Measurements from ENCODE around the gene ARHGAP8. TPM values are rescaled to one million over a fixed set of nuclear protein-coding genes. Genes with fewer than 3 reads are reported as not detected.
"Not testable (repeated sequence)": the region's sequence is repeated elsewhere in the genome, so short reads cannot be mapped to it uniquely, and the experiment has no call there.

The ARHGAP8 gene
- total RNA-seq, 1 donor from 2014 or later, result not detected

DNA sequence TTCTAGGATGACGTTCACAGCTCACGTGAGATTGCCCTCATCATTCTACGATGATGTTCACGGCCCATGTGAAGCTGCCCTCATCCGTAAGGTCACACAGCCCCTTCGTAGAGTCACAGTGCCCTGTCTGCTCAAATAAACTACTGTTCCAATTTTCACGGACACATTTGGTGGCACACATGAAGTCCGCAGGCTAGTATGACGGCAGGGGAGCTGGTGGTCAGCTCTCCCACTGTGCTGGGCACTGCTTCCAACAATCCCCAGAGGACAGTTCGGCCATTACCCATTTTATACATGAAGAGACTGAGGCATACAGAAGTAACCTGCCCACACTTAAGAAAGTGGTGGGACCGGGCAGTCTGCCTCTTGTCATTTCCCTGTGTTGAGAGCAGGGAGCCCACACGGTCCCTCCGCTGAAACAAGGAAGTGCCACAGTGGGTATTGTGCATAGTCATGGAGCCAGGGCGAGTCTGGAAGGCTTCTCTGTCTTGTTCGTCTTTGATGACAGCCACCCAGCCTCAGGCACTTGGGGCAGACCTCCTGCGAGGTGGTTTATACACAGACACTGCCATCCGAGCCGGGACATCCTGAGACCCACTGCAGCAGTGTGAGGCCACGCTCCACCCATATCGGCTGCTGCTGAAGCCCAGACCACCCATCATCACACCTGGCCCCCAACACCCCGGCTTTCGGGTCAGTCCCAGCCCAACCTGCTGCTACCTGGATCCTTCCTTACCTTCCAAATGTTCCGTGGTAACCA, 143.1 kb downstream of the ARHGAP8 start:
- no peaks in the 10 kb centered on the region for H3K36me3 ChIP-seq

DNA sequence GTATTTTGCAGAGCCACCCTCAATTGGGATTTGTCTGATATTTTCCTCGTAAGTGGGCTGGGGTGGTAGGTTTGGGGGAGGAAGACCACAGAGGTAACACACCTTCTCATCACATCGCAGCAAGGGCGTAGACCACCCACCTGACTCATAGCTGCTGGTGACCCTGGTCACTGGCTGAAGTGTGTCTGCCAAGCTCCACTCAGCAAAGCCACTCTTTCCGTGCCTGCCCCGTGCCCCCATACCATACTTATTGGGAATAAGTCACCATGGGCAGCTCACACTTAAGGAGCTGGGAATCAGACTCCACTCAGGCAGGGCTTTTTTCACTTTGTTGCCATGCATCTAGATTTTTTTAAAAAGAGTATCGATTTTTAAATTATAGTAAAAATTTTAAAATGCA, 145.9 kb downstream of the ARHGAP8 start:
- no peak for DNase-seq
- Histone ChIP-seq H3K4me1 (no peaks in the 10 kb centered on the region), H3K36me3 (peaks cover 7% of the 10 kb centered on the region), H3K4me3 (no peak overlapping the region), H3K9me3 (replicated peaks) (peaks cover 32% of the 10 kb centered on the region), H3K27me3 (ENCODE audit: low read depth) (peaks cover 14% of the 10 kb centered on the region), H3K27ac (replicated peaks) (no peak overlapping the region)
- TF ChIP-seq, protein P1, sequence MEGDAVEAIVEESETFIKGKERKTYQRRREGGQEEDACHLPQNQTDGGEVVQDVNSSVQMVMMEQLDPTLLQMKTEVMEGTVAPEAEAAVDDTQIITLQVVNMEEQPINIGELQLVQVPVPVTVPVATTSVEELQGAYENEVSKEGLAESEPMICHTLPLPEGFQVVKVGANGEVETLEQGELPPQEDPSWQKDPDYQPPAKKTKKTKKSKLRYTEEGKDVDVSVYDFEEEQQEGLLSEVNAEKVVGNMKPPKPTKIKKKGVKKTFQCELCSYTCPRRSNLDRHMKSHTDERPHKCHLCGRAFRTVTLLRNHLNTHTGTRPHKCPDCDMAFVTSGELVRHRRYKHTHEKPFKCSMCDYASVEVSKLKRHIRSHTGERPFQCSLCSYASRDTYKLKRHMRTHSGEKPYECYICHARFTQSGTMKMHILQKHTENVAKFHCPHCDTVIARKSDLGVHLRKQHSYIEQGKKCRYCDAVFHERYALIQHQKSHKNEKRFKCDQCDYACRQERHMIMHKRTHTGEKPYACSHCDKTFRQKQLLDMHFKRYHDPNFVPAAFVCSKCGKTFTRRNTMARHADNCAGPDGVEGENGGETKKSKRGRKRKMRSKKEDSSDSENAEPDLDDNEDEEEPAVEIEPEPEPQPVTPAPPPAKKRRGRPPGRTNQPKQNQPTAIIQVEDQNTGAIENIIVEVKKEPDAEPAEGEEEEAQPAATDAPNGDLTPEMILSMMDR (IDR thresholded peaks at IDR 0.05; ENCODE audit: borderline replicate concordance), result no peak
- intact Hi-C loops (cut with micrococcal nuclease), result no loop called here

More for the DNA sequence above, 143.1 kb downstream of the ARHGAP8 start:
- intact Hi-C loops (cut with micrococcal nuclease), result no loop called here
- H3K27ac ChIP-seq (replicated peaks), result no peak overlapping the region
- DNase-seq, result no peak
- H3K4me3 ChIP-seq, result no peak overlapping the region
- H3K4me1 ChIP-seq, result no peaks in the 10 kb centered on the region
- H3K9me3 ChIP-seq (replicated peaks), result peaks cover 8% of the 10 kb centered on the region
- TF ChIP-seq, protein P1 (IDR thresholded peaks at IDR 0.05; ENCODE audit: borderline replicate concordance), result no peak
- peaks cover 19% of the 10 kb centered on the region for H3K27me3 ChIP-seq (ENCODE audit: low read depth)

DNA sequence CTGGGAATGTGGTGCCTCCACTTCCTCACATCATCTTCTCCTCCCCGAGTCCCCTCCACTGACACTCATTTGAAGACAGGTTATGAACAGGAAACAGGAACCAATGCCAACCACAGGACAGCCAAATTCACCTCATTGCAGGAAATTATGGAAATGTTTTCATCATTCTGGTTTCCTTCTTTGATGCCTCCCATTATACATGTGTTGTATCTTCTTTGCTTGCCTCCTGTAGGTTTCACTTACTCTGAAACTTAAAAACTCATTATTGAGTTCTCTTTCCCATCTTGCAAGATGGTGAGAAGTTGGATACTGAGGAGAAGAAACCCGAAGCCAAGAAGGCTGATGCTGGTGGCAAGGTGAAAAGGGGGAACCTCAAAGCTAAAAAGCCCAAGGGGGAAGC, 148.9 kb downstream of the ARHGAP8 start:
- no peak for DNase-seq
- Histone ChIP-seq H3K27ac (replicated peaks) (no peak overlapping the region), H3K4me1 (no peaks in the 10 kb centered on the region), H3K9me3 (replicated peaks) (peaks cover 32% of the 10 kb centered on the region), H3K27me3 (ENCODE audit: low read depth) (peaks cover 9% of the 10 kb centered on the region), H3K36me3 (peaks cover 7% of the 10 kb centered on the region), H3K4me3 (no peak overlapping the region)
- TF ChIP-seq, protein P1 (IDR thresholded peaks at IDR 0.05; ENCODE audit: borderline replicate concordance), result no peak
- intact Hi-C loops (cut with micrococcal nuclease), result no loop called here

DNA sequence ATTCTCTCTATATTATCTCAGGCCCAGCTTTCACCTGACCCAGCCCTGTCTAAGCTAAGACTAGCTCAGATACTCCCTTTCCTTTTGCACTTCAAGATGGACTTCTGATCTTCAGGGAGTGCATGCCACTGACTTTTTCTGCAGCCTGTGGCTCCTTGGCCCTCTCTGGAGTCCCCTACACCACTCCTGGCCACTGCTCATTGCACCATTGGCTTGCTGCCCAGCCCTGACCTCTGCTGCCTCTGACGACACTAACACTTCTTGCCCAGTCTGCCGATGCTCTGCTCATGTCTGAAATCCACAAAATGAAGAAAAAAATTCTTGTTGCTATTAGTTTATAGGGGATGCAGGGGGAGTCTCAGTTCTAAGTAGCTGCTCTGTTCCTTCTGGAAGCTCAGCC, 150.8 kb downstream of the ARHGAP8 start:
- DNase-seq; intact Hi-C loops (cut with micrococcal nuclease); H3K27ac ChIP-seq (replicated peaks); H3K4me1 ChIP-seq; H3K4me3 ChIP-seq; H3K36me3 ChIP-seq: not testable (repeated sequence)
- Histone ChIP-seq H3K9me3 (replicated peaks) (peaks cover 32% of the 10 kb centered on the region), H3K27me3 (ENCODE audit: low read depth) (peaks cover 23% of the 10 kb centered on the region)

DNA sequence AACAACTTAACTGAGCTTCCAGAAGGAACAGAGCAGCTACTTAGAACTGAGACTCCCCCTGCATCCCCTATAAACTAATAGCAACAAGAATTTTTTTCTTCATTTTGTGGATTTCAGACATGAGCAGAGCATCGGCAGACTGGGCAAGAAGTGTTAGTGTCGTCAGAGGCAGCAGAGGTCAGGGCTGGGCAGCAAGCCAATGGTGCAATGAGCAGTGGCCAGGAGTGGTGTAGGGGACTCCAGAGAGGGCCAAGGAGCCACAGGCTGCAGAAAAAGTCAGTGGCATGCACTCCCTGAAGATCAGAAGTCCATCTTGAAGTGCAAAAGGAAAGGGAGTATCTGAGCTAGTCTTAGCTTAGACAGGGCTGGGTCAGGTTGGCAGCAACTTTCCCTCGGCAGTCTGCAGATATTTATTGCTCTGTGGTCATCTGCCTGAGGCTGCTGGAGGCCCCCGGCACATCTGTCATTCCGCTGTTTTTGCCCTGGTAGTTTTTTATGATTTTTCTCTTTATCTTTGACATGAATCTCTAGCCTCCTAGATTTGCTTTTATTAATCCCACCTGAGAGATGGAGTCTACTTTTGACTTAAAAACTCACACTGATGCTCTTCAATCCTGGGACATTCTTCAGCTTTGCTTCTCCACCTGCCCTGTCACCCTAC, 152.2 kb downstream of the ARHGAP8 start:
- Histone ChIP-seq H3K27me3 (ENCODE audit: low read depth) (peaks cover 28% of the 10 kb centered on the region), H3K9me3 (replicated peaks) (peaks cover 32% of the 10 kb centered on the region)
- H3K27ac ChIP-seq (replicated peaks); H3K4me1 ChIP-seq; intact Hi-C loops (cut with micrococcal nuclease); DNase-seq; H3K4me3 ChIP-seq; H3K36me3 ChIP-seq: not testable (repeated sequence)

DNA sequence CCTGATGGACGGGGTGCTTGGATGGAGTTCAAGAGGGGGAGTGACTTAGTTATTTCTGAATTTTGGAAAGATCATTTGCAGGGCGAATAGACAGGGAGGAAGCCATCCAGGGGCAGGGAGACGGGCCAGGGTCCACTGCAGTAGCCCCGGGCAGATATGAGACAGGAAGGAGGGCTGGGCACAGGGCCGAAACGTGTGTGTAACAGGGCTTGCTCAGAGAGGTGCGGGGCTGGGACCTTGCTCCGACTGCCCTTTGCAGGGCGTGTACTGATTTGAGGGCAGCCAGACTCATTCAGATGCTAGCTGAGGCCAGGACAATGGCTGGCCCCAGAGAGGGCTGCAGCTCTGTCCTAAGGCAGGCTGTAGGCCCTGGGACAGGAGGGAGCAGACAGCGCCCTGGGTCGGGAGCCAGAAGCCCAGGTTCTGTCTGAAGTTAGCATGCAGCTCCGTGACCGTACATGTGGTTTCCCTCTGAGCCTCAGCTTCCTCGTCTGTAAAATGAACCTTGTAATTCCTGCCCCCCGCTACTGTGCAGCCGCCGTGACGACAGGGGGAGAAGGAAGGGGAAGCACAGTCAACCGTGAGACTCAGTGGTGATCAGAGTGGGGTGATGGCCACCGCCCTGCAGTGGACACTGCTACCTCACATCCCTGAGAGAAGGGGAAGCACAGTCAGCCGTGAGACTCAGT, 154.0 kb downstream of the ARHGAP8 start:
- H3K4me1 ChIP-seq, result no peaks in the 10 kb centered on the region
- TF ChIP-seq, protein P1 (IDR thresholded peaks at IDR 0.05; ENCODE audit: borderline replicate concordance), result no peak
- no peak for DNase-seq
- peaks cover 26% of the 10 kb centered on the region for H3K9me3 ChIP-seq (replicated peaks)
- peaks cover 30% of the 10 kb centered on the region for H3K27me3 ChIP-seq (ENCODE audit: low read depth)
- H3K27ac ChIP-seq (replicated peaks), result no peak overlapping the region
- no peak overlapping the region for H3K4me3 ChIP-seq
- intact Hi-C loops (cut with micrococcal nuclease), result no loop called here
- no peaks in the 10 kb centered on the region for H3K36me3 ChIP-seq
